ENCODE results near the gene GFOD2.
A peak's percentile ranks its signal among the peaks of the same experiment; 100 is the strongest.
"Not testable (repeated sequence)": the region's sequence is repeated elsewhere in the genome, so short reads cannot be mapped to it uniquely, and the experiment has no call there.

The GFOD2 gene

GRCh38 chr16:67699265-67699664 is 19.9 kb downstream of the GFOD2 start:
- no peak for DNase-seq

GRCh38 chr16:67697422-67698185 is 21.5 kb downstream of the GFOD2 start:
- DNase-seq: no peak

- no peak for DNase-seq
Observed at GRCh38 chr16:67694611-67695010, 24.5 kb downstream of the GFOD2 start.

- not testable (repeated sequence) for DNase-seq
Observed at GRCh38 chr16:67693517-67694285, 25.4 kb downstream of the GFOD2 start.

- no peak for DNase-seq
Observed at GRCh38 chr16:67685388-67686112, 33.6 kb downstream of the GFOD2 start.

- DNase-seq: no peak
Observed at GRCh38 chr16:67683767-67684166, 35.3 kb downstream of the GFOD2 start.

- no peak for DNase-seq
Observed at GRCh38 chr16:67679935-67680897, 38.9 kb downstream of the GFOD2 start.

- no peak for DNase-seq
Observed at GRCh38 chr16:67678354-67679023, 40.6 kb downstream of the GFOD2 start.

GRCh38 chr16:67677712-67678111 is 41.4 kb downstream of the GFOD2 start:
- no peak for DNase-seq

- DNase-seq: no peak
Observed at GRCh38 chr16:67676939-67677338, 42.2 kb downstream of the GFOD2 start.

GRCh38 chr16:67676516-67676915 is 42.6 kb downstream of the GFOD2 start:
- no peak for DNase-seq

GRCh38 chr16:67675999-67676398 is 43.1 kb downstream of the GFOD2 start:
- DNase-seq: no peak

GRCh38 chr16:67675579-67675935 is 43.6 kb downstream of the GFOD2 start:
- no peak for DNase-seq

- peak; percentile 37 for DNase-seq
Observed at GRCh38 chr16:67674851-67675578, 44.1 kb downstream of the GFOD2 start.

- DNase-seq: peak; percentile 78
Observed at GRCh38 chr16:67673712-67674580, 45.2 kb downstream of the GFOD2 start.

- DNase-seq: peak; percentile 45
Observed at GRCh38 chr16:67672739-67673662, 46.1 kb downstream of the GFOD2 start.

GRCh38 chr16:67672306-67672705 is 46.8 kb downstream of the GFOD2 start:
- DNase-seq: no peak

- no peak for DNase-seq
Observed at GRCh38 chr16:67669499-67670101, 49.5 kb downstream of the GFOD2 start.

Measured in NCI-H510A treated with DMSO at 0.1 percent for 48 hours (cell line).